ENCODE data around the gene TUSC2. TPM values are rescaled to one million over a fixed set of nuclear protein-coding genes. Genes with fewer than 3 reads are reported as not detected.

Gene TUSC2
- total and polyA plus RNA-seq, 2 of the 8 experiments (the other 6 are each of a cell fraction or from before 2014, with no cell fraction given), result 33.3 to 65.4 TPM

DNA sequence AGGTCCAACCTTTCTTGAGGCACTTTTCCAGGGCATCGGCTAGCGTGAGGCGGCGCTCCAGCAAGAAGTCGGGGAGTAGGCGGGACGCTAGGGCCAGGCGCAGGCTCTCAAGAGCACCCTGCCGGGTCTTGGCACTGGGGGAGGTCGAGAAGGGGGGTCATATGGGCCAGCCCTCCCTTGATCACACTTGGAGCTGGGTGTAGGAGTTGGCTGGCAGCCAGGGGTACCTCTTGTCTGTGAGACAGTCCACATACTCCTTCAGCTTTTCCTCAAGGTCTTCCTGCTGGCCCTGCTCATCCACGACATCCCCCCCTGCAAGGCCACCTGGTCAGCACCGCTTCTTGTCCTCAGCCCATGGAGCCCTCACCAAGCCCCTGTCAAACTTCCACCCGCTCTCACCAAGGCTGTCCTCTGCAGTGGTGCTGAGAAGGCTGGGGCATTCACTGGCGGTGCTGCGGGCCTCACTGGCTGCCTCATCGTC lies 37.8 kb downstream of the TUSC2 start:
- POLR2A ChIA-PET (ENCODE audit: partially characterized antibody), result interaction anchor here (1.1 to 6.8 kb wide), 5 partner anchors 9 to 47 kb away, joined by 3 to 122 read pairs (median 5); partner anchors contain the start of genes HYAL3, LSMEM2 and NAA80
- Histone ChIP-seq H3K79me1 (ENCODE audit: low read depth, low read length) (peaks cover 8% of the 10 kb centered on the region; the same call in 1 of the 2 replicates), H3K23ac (ENCODE audit: insufficient read length) (no peak overlapping the region), H3K56ac (replicated peaks; ENCODE audit: insufficient read length, low read depth, low read length) (no peak overlapping the region), H3K14ac (ENCODE audit: insufficient read length) (no peak overlapping the region), H2BK120ac (replicated peaks; ENCODE audit: low read depth, low read length) (no peak overlapping the region), H3K18ac (ENCODE audit: extremely low read depth, low read length) (no peak overlapping the region), H4K91ac (replicated peaks; ENCODE audit: insufficient read length, low read length) (no peak overlapping the region), H3K27me3 (replicated peaks in 1 of 4; ENCODE audit: control insufficient read depth in 3 of 4, extremely low read depth in 1 of 4, insufficient read depth in 3 of 4, low read length in 3 of 4) (no peaks in the 10 kb centered on the region; a peak in 1 of 7 replicates), H3K36me3 (ENCODE audit: control insufficient read depth in 2 of 4, insufficient read depth in 4 of 4, low read length in 3 of 4) (peaks cover 16 to 29% (median 22%) of the 10 kb centered on the region in 4 experiments), H3K9ac (replicated peaks in 1 of 4; ENCODE audit: extremely low read depth in 1 of 4, low read depth in 3 of 4, low read length in 3 of 4) (no peak overlapping the region), H4K5ac (ENCODE audit: insufficient read length, low read depth, low read length) (no peak overlapping the region), H2BK5ac (ENCODE audit: low read depth, low read length) (no peak overlapping the region), H3K23me2 (ENCODE audit: low read depth, low read length) (peaks cover 10% of the 10 kb centered on the region), H3K9me3 (ENCODE audit: insufficient read depth in 2 of 2, low read depth in 1 of 2, low read length in 1 of 2) (no peaks in the 10 kb centered on the region), H3K4me3 (ENCODE audit: extremely low read depth in 1 of 4, insufficient read depth in 2 of 4, low read depth in 3 of 4, low read length in 4 of 4) (no peak overlapping the region), H2AK5ac (ENCODE audit: low read depth, low read length) (no peak overlapping the region), H2BK15ac (ENCODE audit: low read length) (no peak overlapping the region), H3K27ac (ENCODE audit: low read depth, low read length) (no peak overlapping the region), H2AFZ (ENCODE audit: low read length) (no peak overlapping the region), H2BK20ac (ENCODE audit: low read length) (no peak overlapping the region), H3K4me1 (replicated peaks in 1 of 4; ENCODE audit: control insufficient read depth in 3 of 4, insufficient read depth in 4 of 4, low read length in 3 of 4) (peaks cover 0 to 7% (median 5%) of the 10 kb centered on the region in 4 experiments; a peak in 4 of 7 replicates), H3K4ac (replicated peaks; ENCODE audit: insufficient read length, low read depth, low read length) (no peak overlapping the region), H3K79me2 (ENCODE audit: control insufficient read depth in 1 of 2, insufficient read depth in 2 of 2, low read length in 2 of 2) (peaks cover 0 to 15% of the 10 kb centered on the region in 2 experiments; a peak in 3 of 4 replicates), H4K8ac (ENCODE audit: extremely low read depth, insufficient read depth, low read length) (peak overlapping the region; percentile 31; the same call in 1 of the 2 replicates), H2BK12ac (ENCODE audit: low read depth, low read length) (no peak overlapping the region), H3K4me2 (ENCODE audit: insufficient read depth in 1 of 2, low read depth in 2 of 2, low read length in 2 of 2) (no peak overlapping the region), H4K20me1 (replicated peaks in 1 of 2; ENCODE audit: control insufficient read depth in 1 of 2, insufficient read depth in 2 of 2, low read length in 2 of 2) (peaks cover 0 to 13% of the 10 kb centered on the region in 2 experiments)
- 99% methylated on average over 16 of the region's 16 CpGs; no CpG with 5 or more reads in 1 of the 2 experiments for WGBS, 2 experiments (ENCODE audit: extremely low coverage in 1 of 2, insufficient coverage in 1 of 2, insufficient read length in 1 of 2, insufficient replicate concordance in 2 of 2, low coverage in 1 of 2, low lambda C conversion rate in 2 of 2, missing lambda C conversion rate in 1 of 2)
- CTCF ChIA-PET (ENCODE audit: partially characterized antibody), result interaction anchor here (0.8 to 4.3 kb wide), 4 partner anchors 15 to 33 kb away, joined by 4 to 17 read pairs (median 13); partner anchors contain the start of gene HYAL2
- DNase-seq (ENCODE audit: low read depth in 1 of 2, low spot score in 2 of 2) (no peak), FAIRE-seq (no peak)
- TF ChIP-seq SIX5 (IDR thresholded peaks at IDR 0.05; ENCODE audit: low read depth, low read length), result no peak
- TF ChIP-seq CTBP2 (IDR thresholded peaks at IDR 0.05; ENCODE audit: borderline replicate concordance, insufficient read depth, insufficient read length, low read length), result no peak
- no peak for TF ChIP-seq KDM1A (IDR thresholded peaks at IDR 0.05; ENCODE audit: borderline replicate concordance, low read length)
- no peak for TF ChIP-seq EZH2 (IDR thresholded peaks at IDR 0.05; ENCODE audit: low read depth, low read length, severe bottlenecking)
